Cardiac atrium fibroblast (primary cell): ENCODE measurements around the gene HEXB. TPM values are rescaled to one million over a fixed set of nuclear protein-coding genes. Genes with fewer than 3 reads are reported as not detected.

Source experiments
- total RNA-seq: library from RNA; depleted of rRNA; stranded (reverse); fragments of >200 nt; gene quantifications from 2 replicates; pipeline ENCODE4 v1.2.3, GENCODE V29; 2015

HEXB gene
- 128 and 173 TPM in 2 replicates for total RNA-seq

GRCh38 chr5:74684900-74685851 lies at the start of gene HEXB:
Gene HEXB, plus strand, starts transcription at chr5:74685233. Its CDS starts 28 bp downstream, at chr5:74685261.

GRCh38 chr5:74640450-74640953 lies 44.5 kb upstream of the HEXB start, which contains the start of gene ENC1:
Gene ENC1, minus strand, starts transcription at chr5:74640728. Its CDS starts 4,243 bp downstream, at chr5:74636485.

GRCh38 chr5:74766849-74767578 lies 82.0 kb downstream of the HEXB start, which contains the start of the genes GFM2 and NSA2:
Gene GFM2, minus strand, starts transcription at chr5:74767117. Its CDS starts 3,375 bp downstream, at chr5:74763742.
Gene NSA2, plus strand, starts transcription at chr5:74767249. Its CDS starts 112 bp downstream, at chr5:74767361.

Other genes with a start within 250 kb of the HEXB start
- gene ENC1, start 44.5 kb upstream of the HEXB start, total RNA-seq: 46.2 and 99.3 TPM in 2 replicates
- 24.5 and 28.3 TPM in 2 replicates for gene GFM2, start 81.9 kb downstream of the HEXB start, total RNA-seq
- 80.0 and 90.4 TPM in 2 replicates for gene NSA2, start 82.0 kb downstream of the HEXB start, total RNA-seq
- gene FAM169A, start 181.2 kb downstream of the HEXB start, total RNA-seq: not detected in 2 replicates